Nephron progenitor cell (in vitro differentiated cells): ENCODE measurements around the gene RASGRP4.
"Not testable (repeated sequence)": the region's sequence is repeated elsewhere in the genome, so short reads cannot be mapped to it uniquely, and the experiment has no call there.

ENCODE experiments used
- DNase-seq: peaks from one replicate; pipeline ENCODE4 v3.0.0; 2021
- H3K27ac Mint-ChIP-seq: 2 replicates; pipeline ENCODE4 v1.8.0; 2021; ENCODE audit warnings: mild to moderate bottlenecking, moderate library complexity, mixed read lengths
- H3K27me3 Mint-ChIP-seq: 2 replicates; pipeline ENCODE4 v1.8.0; 2021; ENCODE audit warnings: mild to moderate bottlenecking, low read depth, mixed read lengths; ENCODE audit not compliant: poor library complexity
- H3K36me3 Mint-ChIP-seq: 2 replicates; pipeline ENCODE4 v1.8.0; 2021; ENCODE audit warnings: low read depth, mixed read lengths
- H3K4me1 Mint-ChIP-seq: 2 replicates; pipeline ENCODE4 v1.8.0; 2021; ENCODE audit warnings: mixed read lengths
- H3K4me3 Mint-ChIP-seq: 2 replicates; pipeline ENCODE4 v1.8.0; 2021; ENCODE audit warnings: mild to moderate bottlenecking, moderate library complexity, mixed read lengths
- H3K9me3 Mint-ChIP-seq: 2 replicates; pipeline ENCODE4 v1.8.0; 2021; ENCODE audit warnings: mild to moderate bottlenecking, moderate library complexity, mixed read lengths
- CTCF ChIP-seq: fragments of 200-600 bp; sonication (generic); IDR thresholded peaks from 2 replicates; pipeline ENCODE4 v1.5.0; 2021; ENCODE audit warnings: antibody characterized with exemption

RASGRP4 gene, protein sequence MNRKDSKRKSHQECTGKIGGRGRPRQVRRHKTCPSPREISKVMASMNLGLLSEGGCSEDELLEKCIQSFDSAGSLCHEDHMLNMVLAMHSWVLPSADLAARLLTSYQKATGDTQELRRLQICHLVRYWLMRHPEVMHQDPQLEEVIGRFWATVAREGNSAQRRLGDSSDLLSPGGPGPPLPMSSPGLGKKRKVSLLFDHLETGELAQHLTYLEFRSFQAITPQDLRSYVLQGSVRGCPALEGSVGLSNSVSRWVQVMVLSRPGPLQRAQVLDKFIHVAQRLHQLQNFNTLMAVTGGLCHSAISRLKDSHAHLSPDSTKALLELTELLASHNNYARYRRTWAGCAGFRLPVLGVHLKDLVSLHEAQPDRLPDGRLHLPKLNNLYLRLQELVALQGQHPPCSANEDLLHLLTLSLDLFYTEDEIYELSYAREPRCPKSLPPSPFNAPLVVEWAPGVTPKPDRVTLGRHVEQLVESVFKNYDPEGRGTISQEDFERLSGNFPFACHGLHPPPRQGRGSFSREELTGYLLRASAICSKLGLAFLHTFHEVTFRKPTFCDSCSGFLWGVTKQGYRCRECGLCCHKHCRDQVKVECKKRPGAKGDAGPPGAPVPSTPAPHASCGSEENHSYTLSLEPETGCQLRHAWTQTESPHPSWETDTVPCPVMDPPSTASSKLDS

DNA sequence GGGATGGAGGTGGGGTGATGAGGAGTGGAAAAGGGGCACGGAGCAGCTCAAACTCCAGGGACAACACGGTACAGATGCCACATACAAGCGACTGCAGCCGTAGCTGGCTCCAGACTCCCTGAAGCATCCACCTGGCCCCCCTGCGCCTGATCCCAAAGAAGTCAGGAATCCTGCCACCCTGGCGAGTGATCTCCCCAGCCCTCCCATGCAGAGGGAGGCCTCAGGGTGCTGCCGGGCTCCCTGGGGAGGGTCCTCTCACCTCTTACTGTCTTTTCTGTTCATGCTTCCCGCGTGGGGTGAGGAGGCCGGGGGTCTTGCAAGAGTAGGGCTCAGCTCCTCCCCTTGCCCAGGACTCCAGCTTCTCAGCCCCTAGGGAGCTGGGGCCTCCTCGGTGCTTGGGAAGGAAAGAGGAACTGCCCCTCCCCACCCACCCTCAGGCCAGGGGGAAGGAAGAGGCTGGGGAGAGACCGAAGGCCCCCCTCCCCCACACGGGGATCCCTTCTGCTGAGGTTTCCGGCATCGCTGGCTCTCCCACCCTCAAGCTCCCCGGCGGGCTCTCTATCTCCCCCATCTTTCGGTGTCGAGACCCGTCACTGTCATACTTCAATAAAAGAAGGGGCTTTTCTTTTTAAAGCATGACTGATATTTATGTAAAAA is at the start of gene RASGRP4:
Gene RASGRP4, minus strand, starts transcription at position 410 of the 657 bp plus-strand sequence. Its CDS starts 128 bp downstream, at position 282.
- peaks cover 6% of the 10 kb centered on the region for H3K27me3 Mint-ChIP-seq
- no peak for TF ChIP-seq CTCF
- H3K4me1 Mint-ChIP-seq = peaks cover 29% of the 10 kb centered on the region
- H3K9me3 Mint-ChIP-seq = no peaks in the 10 kb centered on the region
- no peaks in the 10 kb centered on the region for H3K36me3 Mint-ChIP-seq
- DNase-seq = peak; percentile 33
- H3K4me3 Mint-ChIP-seq = peak within 1 kb of the TSS; percentile 61
- peak within 1 kb of the TSS; percentile 39 for H3K27ac Mint-ChIP-seq

DNA sequence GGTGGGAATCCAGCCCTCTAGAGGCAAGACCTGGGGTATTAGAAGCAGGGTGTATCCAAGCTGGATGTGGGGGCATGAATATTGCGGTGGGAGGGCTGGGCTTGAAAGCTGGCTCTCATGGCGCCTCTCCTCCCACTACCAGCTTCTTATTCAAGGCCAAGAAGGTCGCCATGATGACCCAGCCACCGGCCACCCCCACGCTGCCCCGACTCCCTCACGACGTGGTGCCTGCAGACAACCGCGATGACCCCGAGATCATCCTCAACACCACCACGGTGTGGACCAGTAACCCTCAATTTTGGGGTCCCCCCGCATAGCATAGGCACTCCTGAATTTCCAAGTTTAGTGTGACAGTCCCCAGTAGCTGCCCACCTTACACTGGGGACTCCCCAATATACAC is 49.2 kb upstream of the RASGRP4 start:
- H3K4me3 Mint-ChIP-seq = no peak overlapping the region
- no peak for TF ChIP-seq CTCF
- peaks cover 3% of the 10 kb centered on the region for H3K27me3 Mint-ChIP-seq
- DNase-seq = no peak
- H3K36me3 Mint-ChIP-seq = no peaks in the 10 kb centered on the region
- no peak overlapping the region for H3K27ac Mint-ChIP-seq
- peaks cover 8% of the 10 kb centered on the region for H3K4me1 Mint-ChIP-seq
- no peaks in the 10 kb centered on the region for H3K9me3 Mint-ChIP-seq

- Mint-ChIP-seq H3K27ac (no peak overlapping the region), H3K9me3 (no peaks in the 10 kb centered on the region), H3K36me3 (no peaks in the 10 kb centered on the region), H3K4me1 (peaks cover 5% of the 10 kb centered on the region), H3K4me3 (no peak overlapping the region), H3K27me3 (peaks cover 3% of the 10 kb centered on the region)
- DNase-seq = no peak
- TF ChIP-seq CTCF = no peak
Observed at GRCh38 chr19:38473201-38473600, 47.2 kb upstream of the RASGRP4 start.

DNA sequence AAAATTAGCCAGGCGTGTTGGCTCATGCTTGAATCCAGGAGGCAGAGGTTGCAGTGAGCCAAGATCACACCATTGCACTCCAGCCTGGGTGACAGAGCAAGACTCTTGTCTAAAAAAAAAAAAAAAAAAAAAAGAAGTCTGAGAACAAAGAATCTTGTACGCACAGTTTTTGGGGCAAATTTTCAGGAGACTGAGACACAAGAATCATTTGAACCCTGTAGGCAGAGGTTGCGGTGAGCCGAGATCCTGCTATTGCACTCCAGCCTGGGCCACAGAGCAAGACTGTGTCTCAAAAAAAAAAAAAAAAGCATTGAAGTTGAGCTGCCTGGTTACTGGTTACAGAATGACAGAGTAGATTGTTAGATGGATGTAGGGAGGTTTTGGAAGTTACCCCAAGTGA is 46.7 kb upstream of the RASGRP4 start:
- not testable (repeated sequence) for DNase-seq, H3K27ac Mint-ChIP-seq, H3K36me3 Mint-ChIP-seq, H3K4me3 Mint-ChIP-seq, H3K4me1 Mint-ChIP-seq, H3K27me3 Mint-ChIP-seq, H3K9me3 Mint-ChIP-seq

DNA sequence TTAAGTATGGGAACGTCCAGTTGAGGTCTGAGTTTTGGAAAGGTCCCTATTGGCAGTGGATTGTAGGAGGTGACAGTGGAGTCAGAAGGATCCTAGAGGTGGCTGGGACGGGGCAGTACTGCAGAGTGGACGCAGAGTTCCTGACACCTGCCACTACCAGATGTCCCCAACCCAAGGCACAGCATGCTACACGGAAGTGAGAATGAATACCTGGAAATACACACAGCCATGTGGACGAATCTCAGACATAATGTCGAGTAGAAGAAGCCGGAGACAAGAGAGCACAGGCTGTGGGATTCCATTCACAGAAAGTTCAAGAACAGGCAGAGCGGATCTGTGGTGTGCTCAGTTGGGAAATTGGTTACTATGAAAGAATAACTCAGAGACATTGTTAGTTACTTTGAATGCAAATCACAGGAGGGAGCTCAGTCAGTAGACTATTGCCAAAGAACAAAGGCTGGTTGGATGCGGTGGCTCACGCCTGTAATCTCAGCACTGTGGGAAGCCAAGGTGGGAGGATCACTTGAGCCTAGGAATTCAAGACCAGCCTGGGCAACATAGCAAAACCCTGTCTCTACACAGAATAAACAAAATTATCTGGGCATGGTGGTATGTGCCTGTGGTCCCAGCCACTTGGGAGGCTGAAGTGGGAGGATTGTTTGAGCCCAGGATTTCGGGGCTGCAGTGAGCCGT is 44.9 kb upstream of the RASGRP4 start:
- Mint-ChIP-seq H3K9me3 (no peaks in the 10 kb centered on the region), H3K36me3 (no peaks in the 10 kb centered on the region), H3K27me3 (no peaks in the 10 kb centered on the region), H3K4me1 (no peaks in the 10 kb centered on the region), H3K4me3 (no peak overlapping the region), H3K27ac (no peak overlapping the region)
- no peak for DNase-seq
- no peak for TF ChIP-seq CTCF

DNA sequence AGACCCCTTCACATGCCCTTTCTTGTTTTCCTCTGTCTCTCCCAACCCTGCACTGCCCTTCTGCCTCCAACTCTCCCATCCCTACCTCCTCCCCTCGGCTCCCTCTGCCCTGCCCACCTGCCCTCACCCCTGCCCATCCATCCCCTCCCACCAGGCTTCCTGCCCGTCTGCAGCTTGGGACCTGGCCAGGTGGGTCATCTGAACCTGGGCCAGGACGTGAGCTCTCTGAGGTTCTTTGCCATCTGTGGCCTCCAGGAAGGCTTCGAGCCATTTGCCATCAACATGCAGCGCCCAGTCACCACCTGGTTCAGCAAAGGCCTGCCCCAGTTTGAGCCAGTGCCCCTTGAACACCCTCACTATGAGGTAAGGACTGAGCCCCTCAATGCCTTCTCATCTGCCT is 43.1 kb upstream of the RASGRP4 start:
- H3K27ac Mint-ChIP-seq = no peak overlapping the region
- no peak for DNase-seq
- H3K36me3 Mint-ChIP-seq = peaks cover 14% of the 10 kb centered on the region
- H3K27me3 Mint-ChIP-seq = no peaks in the 10 kb centered on the region
- H3K4me3 Mint-ChIP-seq = no peak overlapping the region
- peaks cover 5% of the 10 kb centered on the region for H3K9me3 Mint-ChIP-seq
- H3K4me1 Mint-ChIP-seq = peaks cover 10% of the 10 kb centered on the region
- no peak for TF ChIP-seq CTCF
